ENCODE measurements around the gene ARL5A.

ARL5A gene

DNA sequence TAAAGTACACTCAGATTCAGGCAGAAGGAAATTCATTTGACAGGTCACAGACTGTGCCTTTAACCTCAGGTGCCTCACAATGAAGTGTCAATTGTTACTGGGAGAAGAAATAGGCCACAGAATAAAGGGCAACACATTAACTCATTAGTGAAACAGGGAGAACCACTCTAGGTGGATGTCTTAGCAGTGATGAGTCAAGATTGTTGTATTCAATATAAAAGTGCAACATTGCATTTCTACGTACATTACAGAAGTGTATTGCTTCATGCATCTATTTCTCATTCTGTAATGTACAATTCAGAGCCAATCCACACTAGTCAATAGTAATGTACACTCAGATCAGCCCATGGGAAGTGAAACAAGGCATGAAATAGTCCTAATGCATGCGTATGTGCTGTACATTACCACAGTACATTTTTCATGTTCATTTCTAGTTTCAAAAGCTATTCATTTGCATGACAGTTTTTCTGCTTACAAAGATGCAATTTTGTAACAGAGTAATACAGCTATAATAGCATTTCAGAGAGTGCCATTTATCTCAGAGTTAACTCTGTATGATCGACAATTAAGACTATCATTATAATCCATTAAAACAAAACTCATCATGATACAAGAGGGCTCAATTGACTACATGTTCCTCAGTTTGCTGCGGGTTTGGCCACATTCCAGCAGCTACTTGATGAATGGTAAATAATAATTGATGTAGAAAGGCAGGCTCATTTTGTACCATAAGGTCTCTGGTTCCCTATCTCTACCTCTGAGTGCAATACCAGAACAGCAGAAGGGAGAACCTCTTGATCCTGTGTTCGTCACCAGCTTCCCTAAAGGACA is 12.2 kb upstream of the ARL5A start:
- FAIRE-seq, result no peak

DNA sequence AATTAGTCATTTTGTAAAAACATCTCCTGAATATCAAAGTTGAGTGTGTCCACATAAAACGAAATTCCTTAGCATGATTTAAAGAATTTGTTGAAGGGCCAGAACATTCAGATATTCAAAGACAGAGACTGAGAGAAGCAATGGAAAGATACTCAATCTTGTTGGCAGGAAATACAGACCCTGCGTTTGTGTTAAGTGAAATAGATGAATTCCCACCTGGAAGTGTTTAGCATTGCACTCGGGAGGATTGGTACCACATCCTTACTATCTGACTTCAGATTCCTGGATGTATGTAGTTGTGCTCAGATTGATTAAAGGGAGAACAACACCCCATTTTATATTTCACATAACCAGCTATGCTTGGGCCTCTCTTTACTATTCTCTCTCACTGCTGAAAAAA is 9.7 kb upstream of the ARL5A start:
- FAIRE-seq, result no peak

DNA sequence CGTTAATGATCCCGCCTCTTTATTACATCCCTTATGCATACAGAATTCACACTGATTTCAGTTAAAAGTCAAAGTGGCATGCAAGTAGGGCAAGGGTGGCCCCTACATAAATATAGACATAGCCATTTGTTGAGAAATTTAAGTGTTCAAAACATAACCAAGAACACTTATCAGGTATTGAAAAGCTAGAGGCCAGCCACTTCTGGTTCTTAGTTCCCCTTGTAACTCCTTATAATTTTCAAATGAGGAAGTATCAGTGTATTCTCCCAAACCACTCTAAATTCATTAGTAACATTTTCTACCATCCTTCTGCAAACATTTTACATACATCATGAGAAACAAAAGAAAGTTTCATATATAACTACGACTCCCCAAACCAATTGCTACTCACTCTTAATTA is 5.8 kb upstream of the ARL5A start:
- FAIRE-seq, result no peak

DNA sequence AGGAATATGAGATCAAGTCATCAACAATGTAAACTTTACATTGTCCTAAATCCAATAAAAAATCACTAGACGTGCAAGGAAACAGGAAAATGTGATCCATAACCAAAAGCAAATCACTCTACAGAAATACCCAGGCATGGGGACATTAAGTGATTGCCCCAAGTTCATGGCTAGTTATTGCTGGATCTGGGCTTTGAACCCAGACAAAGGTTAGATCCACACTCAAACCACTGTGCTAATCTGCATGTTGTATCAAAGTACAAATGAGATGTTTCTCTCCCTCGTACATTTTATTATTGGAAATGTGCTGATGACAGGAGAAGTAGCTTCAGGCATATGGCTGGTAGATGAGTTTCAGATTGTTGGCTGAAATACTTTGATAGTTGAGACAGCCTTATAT is 2.7 kb upstream of the ARL5A start:
- no peak for FAIRE-seq

DNA sequence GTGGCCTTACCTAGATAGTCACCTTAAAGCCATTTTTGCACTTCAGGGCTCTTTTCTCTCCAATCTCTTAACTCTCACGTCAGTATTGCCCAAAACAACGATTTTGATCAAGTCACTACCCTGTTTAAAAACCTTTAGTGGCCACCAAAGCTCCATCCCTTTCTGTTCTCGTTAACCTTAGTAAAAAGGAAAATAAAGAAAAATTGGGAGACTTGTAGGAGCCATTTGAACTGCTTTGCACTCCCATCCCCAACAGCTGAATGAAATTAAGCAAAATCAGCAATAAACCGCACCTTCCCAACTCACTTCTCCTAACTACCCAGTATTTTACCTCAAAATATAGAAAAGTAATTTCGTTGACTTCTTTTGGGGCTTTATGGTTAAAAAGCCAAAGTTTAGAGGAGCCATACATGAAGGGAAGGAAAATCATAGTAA is 686 bp upstream of the ARL5A start:
- FAIRE-seq, result no peak

DNA sequence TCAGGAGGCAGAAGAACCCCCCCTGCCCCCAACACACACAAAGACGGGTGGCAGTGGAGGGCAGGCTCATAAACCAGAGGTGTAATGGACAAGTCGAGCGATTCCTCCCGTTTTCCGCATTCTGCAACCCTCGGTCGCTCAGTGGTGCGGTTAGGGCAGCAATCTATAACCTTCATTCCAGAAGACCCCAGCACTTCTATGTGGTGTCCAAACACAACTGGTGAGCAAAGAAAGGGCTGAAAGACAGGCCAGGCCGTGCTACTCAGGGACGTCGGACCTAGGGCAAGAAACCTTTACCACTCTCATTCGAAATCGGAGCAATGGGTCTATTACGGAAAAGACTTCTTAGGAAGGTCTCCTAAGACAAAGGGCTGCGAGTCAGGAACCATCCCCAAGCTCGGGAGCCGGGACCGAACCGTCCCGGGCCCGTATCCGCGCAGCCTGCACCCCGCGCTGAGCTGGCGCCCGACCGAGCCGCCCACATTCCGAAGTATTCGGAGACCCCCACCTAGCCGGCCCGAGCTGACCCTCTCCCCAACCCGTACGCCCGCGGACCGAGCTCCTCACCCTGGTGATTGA is 568 bp downstream of the ARL5A start:
- no peak for FAIRE-seq

DNA sequence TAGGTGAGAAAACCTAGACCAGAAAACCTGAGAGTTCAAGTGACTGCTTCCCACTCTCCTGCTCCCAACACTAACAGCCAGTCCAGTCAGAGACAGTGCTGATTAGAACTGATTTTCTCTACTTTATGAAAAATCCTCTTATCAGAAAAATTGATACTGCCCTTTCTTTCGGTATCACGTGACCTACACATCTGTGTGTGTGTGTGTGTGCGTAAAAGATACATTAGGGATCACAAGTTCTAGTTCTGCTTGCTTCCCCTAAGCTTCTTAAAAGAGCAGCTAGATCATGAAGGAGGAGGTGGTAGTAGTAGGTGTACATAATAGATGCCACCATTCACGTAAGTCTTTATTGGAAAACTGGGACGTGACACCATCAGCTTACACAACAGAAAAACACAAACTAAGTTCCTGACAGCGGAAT is 1.5 kb downstream of the ARL5A start:
- no peak for FAIRE-seq

DNA sequence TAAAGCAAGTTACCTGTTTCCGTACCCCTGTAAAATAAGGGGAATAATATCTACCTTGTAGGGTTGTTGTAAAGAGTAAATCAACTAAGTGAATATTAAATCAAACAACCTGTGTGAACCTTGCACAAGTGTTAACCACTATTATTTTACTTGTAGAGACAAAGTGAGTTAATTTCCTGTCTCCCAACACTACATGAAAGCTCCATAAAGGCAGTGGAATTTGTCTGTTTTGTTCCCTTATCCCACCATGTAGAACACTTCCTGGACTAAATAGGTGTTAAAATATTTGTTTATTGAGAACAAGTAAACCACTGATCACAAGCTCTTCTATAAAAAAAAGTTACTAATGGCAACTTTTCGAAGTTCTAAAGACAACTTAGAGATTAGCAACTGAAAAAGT is 3.3 kb downstream of the ARL5A start:
- no peak for FAIRE-seq

DNA sequence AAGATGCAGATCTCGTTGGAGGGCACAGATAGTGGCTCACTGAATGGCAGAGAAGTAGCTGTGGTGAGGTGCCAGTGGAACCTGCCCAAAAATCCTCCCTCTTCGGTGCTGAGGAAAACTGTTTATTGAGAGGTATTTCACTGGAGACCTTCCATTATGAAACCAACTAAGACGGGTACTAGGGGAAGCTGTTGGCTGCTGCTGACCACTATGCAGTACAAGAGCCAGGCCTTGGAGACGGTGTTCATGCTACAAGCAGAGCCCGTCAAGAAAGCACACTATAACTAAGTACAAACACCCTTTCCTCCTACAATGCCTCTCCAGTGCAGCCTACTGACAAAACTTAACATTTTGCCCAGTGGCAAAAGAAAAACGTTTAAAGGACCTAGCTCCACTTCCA is 4.6 kb downstream of the ARL5A start:
- no peak for FAIRE-seq

DNA sequence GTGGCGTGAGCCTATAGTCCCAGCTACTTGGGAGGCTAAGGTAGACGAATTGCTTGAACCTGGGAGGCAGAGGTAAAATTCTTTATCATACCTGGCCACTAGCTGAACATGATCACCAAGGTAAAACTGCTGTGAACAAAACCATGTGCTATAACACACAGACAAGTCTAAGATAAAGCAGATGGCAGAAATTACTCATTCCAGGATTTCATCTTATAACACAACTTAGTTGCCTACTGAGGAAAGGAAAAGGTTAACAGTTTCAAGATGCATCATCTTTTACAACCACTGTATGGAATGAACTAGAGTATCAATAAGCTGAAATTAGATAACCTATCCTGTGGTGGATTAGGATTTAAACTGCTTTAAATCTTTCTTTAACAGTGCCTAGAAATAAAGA is 8.3 kb downstream of the ARL5A start:
- FAIRE-seq, result no peak

DNA sequence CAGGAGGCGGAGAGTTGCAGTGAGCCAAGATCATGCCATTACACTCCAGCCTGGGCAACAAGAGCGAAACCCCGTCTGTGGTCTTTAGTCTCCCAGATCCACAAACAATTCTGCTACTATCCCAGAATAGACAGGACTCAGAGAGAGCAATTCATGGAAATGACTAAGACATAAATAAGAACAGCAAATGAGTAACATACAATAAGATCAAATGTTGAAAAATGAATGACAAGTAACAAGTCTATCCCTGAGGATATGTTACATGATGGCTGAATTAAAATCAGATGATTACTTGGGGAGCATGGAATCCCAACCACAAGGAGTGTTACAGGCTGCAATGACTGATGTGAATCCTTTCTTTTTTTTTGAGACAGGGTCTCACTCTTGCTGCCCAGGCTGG is 10.3 kb downstream of the ARL5A start:
- no peak for FAIRE-seq

DNA sequence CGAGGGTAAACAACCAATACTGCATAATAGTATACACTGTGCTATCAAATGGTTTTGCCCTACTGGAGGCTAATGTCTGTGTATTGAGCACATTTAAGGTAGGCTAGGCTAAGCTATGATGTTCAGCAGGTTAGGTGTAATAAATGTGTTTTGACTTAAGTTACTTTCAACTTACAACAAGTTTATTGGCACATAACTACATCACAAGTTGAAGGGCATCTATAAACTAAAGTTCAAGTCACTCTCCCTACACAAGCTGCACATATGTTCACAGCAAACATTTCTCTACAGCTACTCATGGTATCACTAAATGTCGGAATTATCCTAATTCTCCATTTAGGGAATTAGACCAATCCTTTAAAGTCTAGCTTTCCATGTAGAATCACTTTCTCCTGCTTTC is 11.4 kb downstream of the ARL5A start:
- FAIRE-seq, result no peak

DNA sequence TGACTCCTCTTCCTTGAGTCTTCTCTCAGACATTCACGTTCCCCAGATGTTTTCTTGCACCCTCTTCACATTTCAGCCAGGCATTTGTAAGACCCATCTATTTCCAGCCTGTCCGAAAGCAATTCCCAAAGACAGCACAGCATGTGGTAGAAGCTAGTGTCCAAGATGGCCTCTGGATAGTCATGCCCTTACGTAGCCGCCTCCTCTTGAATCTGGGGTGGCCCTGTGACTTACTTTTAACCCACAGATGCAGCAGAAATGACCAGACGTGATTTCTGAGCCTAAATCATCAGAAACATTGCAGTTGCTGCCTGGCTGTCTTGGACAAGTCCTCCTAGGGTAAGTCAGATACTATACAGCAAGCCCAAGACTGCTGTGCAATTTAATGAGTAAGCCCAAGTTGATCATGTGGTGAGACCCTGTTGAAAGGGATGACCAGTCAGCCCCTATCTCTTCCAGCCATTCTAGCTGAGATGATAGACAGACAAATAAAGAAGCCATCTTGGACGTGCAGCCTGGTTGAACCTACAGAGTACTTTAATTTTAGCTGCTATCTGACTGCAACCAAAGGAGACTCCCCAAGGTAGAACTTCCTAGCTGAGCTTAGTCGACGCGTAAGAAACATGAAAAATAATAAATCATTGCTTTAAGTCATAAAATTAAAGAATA is 12.3 kb downstream of the ARL5A start:
- FAIRE-seq, result no peak

DNA sequence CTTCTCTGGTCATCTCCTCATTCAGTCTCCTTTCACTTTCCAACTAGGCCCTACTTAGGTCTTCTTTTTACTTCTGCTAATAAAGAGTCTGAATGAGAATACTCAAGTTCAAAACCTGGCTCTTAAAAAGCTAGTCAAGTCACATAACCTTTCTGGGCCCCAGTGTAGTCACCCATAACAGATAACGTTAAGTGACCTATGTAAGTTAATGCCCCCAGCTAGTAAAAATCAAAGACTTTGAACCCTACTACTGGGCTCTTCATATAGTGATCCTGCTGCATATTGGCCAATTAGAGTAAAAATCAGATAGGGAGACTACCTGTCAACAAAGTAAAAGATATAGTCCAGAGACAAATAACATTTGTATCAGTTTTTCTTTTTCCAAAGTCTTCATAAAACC is 17.7 kb downstream of the ARL5A start:
- FAIRE-seq, result no peak

DNA sequence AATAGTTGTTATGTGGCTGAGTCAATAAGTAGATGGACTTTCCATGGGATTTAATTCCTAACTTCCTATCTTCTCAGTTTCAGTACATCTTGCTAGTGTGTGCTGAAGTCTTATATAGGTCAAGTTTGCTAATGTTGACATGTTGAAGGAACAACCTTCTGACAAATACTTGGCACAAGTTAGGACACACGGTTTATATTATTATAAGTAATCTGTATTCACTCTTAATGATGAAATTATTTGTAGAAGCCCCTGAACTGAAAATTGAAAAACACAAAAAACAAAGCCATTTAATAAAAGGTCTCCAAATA is 19.2 kb downstream of the ARL5A start:
- no peak for FAIRE-seq

DNA sequence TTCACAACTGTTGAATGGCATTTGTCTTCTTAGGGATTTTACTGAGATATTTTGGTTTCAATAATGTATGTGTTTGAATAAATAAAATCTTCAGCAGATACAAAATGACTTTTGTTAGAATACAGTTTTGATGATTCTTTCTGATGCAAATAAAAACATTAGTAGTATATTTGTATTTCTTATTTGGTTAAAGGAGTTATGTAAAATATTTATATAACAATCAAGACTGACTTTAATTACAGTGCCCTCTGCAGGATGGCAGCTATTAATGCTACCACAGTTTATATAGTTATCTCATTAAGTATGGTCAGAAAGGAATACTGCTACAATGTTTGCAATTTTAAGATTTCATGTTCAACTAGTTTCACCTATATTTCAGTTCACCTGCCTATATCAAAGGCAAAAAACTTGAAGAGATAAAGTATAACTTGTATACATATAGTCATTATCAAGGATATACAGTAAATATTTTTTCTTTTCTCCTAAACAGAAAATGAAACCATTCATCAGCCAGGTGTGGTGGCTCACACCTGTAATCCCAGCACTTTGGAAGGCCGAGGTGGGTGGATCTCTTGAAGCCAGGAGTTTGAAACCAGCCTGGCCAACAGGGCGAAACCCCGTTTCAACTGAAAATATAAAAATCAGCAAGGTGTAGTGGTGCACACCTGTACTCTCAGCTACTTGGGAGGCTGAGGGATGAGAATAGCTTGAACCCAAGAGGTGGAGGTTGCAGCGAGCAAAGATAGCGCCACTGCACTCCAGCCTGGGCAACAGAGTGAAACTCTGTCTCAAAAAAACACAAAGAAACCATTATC is 19.8 kb downstream of the ARL5A start:
- FAIRE-seq, result peak; percentile 49

DNA sequence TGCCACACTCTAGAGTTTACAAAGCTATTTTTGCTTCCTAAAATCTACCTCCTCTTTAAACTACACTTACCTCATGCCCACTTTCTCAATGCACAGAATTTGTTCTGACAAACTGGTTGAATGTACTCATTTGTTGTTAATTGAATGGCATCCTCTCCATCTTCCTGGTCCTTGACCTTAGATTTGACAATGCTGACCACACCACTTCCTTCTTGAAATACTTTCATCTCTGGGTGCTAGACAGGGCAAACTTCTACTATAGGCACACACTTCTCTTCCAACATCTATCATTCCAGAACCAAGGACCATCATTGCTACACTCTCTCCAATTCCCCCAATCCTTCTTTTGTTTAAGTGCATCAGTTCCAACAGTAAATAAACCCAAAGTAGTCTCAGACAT is 22.3 kb downstream of the ARL5A start:
- FAIRE-seq, result no peak

DNA sequence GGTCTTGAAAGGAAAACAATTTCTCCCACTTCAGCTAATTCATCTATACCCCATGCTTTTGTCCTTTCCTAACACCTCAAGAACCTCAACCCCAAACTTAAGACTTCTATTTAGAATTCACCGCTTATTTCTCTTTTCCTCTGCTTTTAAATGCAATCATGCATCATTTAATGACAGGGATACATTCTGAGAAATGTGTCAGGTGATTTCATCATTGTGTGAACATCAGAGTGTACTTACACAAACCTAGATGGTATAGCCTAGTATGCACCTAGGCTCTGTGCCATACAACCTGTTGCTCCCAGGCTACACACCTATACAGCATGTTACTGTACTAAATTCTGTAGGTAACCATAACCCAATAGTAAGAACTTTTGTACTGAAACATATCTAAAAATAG is 22.9 kb downstream of the ARL5A start:
- FAIRE-seq, result no peak

DNA sequence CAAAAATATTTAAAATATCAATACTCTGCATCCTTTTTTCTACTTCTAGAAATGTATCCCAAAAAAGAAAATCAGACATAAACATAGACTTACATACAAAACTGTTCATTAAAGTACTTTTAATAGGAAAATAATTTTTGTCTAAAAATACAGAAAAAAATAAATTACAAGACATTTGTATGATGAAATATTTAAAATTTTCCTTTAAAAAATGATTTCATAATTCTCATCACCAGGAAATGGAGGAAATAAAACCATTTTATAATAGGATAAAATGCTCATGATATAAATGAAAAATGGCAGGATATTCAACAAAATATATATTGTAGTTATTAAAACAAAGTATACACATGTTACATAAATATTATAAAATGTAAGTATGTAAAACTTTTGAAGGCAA is 24.4 kb downstream of the ARL5A start:
- peak; percentile 36 for FAIRE-seq

DNA sequence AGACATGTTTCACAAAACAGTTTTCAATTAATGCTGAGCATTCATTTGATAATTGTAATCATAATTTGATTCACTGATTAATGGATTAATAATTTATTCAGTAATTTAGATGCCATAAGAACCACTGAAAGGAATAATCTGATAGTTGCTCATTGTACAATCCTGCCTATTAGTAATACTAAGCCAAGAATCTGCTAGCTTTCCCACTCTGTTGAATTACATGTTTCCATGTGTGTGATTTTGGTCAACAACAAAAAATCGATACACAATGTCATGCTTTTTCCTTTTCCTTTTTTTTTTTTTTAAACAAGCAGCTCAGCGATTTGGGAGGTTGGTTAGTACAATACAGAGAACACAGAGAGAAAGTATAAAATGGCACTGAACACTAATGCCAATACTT is 25.9 kb downstream of the ARL5A start:
- no peak for FAIRE-seq

DNA sequence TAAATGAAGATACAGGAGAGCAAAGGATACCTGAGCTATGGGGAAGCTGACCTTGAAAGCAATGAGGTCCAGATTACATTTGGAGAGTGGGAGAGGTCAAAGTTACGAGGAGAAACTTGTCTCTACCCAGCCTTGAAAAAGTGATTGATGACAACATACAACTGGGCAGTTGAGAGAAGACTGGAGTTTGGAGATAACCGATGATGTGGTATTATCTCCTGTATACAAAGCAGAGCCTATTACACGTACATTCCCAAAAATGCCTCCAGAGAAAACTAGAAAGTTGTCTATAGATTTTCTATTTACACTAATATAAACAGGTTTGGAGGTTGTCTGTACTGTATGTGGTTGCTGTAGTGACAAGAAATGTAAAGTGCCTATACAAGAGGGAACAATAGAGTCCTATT is 28.3 kb downstream of the ARL5A start:
- no peak for FAIRE-seq

DNA sequence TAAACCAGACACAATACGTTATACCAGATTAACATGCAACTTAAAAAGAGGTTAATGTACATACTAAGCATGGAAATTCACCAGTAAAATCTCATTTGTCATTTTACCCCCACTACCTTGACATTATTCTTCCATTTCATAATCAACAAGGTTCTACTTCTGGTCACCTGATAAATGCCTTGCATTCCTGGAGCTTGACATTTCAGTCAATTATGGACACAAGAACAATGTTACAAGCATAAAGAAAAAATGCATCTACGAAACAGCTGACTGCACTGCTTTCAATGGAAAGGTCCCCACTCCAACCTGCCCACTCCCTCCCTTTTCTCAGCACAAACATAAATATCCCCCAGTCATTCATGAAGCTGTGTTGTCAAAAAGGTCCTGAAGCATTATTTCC is 31.4 kb downstream of the ARL5A start:
- no peak for FAIRE-seq

DNA sequence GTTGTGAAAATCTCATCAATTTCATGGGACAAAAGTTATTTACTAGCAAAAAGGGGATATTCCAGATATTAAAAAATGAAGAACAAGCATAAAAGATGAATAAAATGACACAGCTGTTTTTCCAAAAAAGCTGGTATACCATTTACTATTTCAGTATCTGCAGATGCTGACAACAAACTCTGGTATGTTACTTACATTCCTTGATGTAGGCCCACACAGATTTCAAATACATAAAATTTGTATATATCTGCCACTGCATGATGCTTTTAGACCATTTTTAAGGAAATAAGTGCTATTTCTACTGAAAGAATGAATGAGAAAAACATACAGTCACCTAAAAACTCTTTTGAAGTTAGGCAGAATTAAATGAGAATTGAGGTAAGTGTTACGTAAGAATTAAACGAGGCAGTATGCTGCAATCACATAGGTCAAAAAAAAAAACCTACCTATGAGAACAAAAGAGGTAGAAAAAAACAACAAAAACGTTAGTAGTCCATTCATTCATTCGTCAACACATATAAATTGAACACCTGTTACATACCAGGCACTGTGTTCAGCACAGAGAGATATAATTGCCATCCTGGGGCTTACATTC is 32.5 kb downstream of the ARL5A start:
- no peak for FAIRE-seq
